GM12872 (cell line): ENCODE data around the gene NFIB.

Experiments used
- TF ChIP-seq, protein P1 (sequence below): IDR thresholded peaks from 3 replicates; pipeline ENCODE4 v1.5.1; 2011; ENCODE audit warnings: low read depth, mild to moderate bottlenecking, low read length, moderate library complexity; ENCODE audit not compliant: insufficient read depth

Gene NFIB

DNA sequence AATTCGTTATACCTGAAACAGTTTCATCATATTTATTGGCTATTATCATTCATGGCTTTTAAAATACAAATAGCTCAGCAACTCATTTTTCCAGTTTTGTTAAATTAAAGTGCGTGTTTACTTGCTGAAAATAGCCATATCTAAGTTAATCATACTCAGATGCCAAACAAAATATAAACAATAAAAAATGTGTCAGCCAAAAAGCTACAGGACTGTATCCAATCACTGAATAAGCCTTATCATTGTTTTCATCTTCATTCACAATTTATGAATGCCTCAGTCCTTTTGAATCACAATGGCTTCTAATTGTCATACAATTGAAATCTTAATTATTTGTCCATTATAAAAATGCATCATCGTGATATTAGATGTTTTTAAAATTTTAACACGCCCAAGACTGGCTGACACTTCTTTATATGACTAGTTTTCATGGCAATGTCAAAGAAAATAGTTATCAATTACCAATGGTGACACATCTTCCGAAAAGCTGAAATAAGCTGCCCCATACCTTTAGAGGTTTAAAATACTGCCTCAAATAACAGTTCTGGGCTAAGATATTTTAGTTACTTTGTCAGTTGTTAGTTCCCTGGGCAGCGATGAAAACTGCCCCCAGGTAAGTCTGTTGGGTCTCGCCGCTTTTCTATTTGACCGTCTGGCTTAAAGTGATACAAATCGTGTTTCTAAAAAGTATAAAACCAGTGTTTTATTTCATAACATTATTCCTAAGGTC lies 1.8 kb downstream of the NFIB start:
- TF ChIP-seq, protein P1, sequence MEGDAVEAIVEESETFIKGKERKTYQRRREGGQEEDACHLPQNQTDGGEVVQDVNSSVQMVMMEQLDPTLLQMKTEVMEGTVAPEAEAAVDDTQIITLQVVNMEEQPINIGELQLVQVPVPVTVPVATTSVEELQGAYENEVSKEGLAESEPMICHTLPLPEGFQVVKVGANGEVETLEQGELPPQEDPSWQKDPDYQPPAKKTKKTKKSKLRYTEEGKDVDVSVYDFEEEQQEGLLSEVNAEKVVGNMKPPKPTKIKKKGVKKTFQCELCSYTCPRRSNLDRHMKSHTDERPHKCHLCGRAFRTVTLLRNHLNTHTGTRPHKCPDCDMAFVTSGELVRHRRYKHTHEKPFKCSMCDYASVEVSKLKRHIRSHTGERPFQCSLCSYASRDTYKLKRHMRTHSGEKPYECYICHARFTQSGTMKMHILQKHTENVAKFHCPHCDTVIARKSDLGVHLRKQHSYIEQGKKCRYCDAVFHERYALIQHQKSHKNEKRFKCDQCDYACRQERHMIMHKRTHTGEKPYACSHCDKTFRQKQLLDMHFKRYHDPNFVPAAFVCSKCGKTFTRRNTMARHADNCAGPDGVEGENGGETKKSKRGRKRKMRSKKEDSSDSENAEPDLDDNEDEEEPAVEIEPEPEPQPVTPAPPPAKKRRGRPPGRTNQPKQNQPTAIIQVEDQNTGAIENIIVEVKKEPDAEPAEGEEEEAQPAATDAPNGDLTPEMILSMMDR = no peak

DNA sequence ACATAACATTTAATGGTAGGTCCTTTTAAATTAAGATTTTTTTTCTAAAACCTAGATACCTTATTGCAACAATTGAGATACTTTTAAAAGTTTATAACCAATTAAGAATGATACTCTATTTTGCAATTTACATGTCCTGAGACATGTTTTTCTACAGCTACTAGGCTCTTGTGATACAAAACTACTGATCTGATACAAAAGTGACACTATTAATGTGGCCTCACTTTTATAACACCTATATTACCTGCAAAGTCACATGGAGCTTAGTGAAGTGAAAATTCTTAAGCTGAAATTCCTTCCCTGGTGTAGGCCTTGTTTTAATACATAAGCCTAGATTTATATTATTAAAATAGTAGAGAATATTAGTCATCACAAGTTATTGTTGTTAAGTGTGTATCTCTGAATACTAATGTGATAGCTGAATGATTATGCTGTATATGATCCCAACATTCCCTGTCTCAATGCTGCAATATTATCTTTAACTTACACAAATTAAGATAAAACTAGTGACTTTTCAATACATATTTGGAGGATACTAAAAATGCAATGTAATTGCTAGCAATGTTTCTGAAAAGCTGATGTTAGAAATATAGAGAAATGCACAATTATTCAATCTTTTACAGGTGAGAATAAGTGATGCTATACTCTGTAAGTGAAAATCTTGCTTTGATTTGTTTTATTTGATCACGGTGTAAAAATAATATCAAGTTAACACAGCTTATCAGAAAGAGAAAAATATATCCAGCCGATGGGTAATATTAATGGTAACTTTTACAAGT lies 2.6 kb downstream of the NFIB start:
- TF ChIP-seq, protein P1 = no peak

DNA sequence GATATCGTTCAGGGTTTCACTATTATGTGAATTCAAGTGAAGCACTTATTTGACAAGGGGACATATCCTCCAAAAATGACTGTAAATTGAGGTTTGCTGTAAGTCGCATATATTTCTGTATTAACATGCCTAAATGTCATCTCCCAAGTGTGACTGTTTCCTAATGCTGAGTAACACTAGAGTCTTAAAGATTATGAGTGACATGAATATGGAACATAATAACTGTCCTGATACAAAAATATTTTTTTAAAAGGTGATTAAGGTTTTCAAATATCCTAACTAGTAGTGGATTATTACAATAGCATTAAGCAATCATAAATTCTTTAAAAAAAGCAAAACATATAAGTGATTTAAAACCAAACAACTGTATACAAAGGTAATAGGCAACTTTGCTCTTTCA lies 3.6 kb downstream of the NFIB start:
- TF ChIP-seq, protein P1 = no peak

DNA sequence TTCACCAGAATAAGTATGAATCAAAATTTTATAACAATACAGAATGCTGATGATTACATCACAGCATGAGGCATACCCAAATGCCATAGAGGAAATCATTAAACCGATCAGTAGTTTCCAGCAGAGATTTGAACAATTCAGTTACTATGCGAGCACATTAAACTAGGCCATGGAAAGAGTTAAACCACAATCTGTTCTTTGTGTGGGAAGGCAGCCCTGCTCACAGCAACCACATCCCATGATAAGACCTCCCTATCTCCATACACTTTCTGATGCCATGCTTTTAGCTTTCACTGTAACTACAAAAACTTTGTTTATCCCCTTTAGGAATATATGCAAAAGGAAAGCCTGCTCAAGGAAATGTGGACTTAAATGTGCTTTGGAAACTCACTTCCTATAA lies 4.5 kb downstream of the NFIB start:
- TF ChIP-seq, protein P1 = no peak

DNA sequence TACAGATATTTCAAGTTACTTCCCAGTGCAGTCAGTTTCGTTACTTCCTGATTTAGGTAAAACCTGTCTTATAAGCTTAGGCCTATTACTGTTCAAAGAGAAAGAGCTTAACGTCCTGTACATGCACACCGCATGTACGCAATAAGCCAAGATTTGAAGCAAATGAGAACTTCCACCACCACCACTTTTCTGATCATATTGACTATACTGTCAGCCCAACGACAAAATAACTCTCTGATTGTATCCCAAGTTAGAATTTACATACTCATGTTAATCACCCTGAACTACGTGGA lies 5.1 kb downstream of the NFIB start:
- TF ChIP-seq, protein P1 = no peak

DNA sequence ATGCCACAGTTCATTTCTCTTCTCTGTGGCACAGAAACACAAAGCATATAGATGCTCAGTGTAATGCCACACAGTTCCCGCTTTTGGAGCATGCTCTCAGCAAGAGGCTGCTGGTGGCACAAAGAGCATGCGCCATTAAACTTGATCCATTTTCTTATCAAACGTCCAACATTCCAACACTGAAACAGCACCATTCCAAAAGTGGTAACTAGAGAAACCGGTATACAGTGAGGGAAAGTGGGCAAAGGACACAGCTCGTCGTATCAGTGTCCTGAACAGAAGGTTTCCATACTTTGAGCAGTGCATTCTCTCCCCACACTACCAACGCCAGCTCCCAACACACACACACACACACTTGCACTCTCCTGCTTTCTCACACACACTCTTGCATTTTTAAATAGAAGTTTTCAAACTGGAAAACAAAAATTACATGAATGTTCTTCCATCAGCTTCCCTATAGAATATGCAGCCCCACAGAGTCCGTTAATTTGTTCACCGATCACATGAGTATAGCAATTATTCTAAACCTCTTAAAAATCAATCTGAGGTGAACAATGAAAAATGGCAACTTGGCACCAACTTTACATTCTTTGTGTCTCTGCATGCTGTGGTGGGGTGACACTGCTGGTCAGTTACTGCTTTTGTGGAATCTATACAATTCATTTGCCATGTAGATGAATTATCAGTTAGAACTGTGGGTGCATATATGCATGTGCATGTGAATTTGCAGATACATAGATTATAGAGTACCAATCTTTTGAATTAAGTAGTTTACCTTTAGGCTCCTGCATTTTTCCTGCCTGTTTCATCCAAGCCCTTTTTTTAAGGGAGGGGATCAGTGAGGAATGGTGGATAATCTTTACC lies 5.7 kb downstream of the NFIB start:
- TF ChIP-seq, protein P1 = no peak
